Heart left ventricle (tissue), 16 donors: ENCODE results near the gene ARL6IP1. TPM values are rescaled to one million over a fixed set of nuclear protein-coding genes. Genes with fewer than 3 reads are reported as not detected.
A peak's percentile ranks its signal among the peaks of the same experiment; 100 is the strongest.

Experiments
- ATAC-seq, 4 donors: fragments of 200-7000 bp; cut with Tn5 transposase; one replicate each; pipeline ENCODE4 v1.9.1; 2020 to 2022; ENCODE audit warnings: moderate library complexity in 4 of 4, mild to moderate bottlenecking in 3 of 4, moderate number of reproducible peaks in 1 of 4
- DNase-seq, 5 donors: peaks; one replicate each; pipeline ENCODE4 v3.0.0-alpha.2; 2020
- H3K27ac ChIP-seq, 12 donors: fragments of 200-600 bp; sonication (generic) in 4 of 12; one replicate each; pipeline versions ENCODE4 v1.5.0 to v1.8.0; 2016 to 2022; ENCODE audit warnings: mild to moderate bottlenecking in 2 of 12
- H3K27me3 ChIP-seq, 9 donors: fragments of 200-600 bp; sonication (generic) in 2 of 9; one replicate each; pipeline versions ENCODE4 v1.5.1 to v1.8.0; 2016 to 2022; ENCODE audit warnings: mild to moderate bottlenecking in 3 of 9
- H3K36me3 ChIP-seq, 9 donors: fragments of 200-600 bp; sonication (generic) in 2 of 9; one replicate each; pipeline versions ENCODE4 v1.5.0 to v1.8.0; 2018 to 2022; ENCODE audit warnings: mild to moderate bottlenecking in 2 of 9
- H3K4me1 ChIP-seq, 12 donors: fragments of 200-600 bp; sonication (generic) in 4 of 12; one replicate each; pipeline versions ENCODE4 v1.5.0 to v1.8.0; 2016 to 2022; ENCODE audit warnings: mild to moderate bottlenecking in 3 of 12
- H3K4me3 ChIP-seq, 12 donors: fragments of 200-600 bp; sonication (generic) in 4 of 12; one replicate each; pipeline versions ENCODE4 v1.5.0 to v1.8.0; 2017 to 2022; ENCODE audit warnings: mild to moderate bottlenecking in 9 of 12, moderate library complexity in 4 of 12
- H3K9me3 ChIP-seq, 12 donors: fragments of 200-600 bp; sonication (generic) in 4 of 12; one replicate each; pipeline versions ENCODE4 v1.5.0 to v1.8.0; 2016 to 2022; ENCODE audit warnings: mild to moderate bottlenecking in 1 of 12
- POLR2A ChIP-seq, 2 donors: fragments of 450-650 bp; IDR thresholded peaks; one replicate each; pipeline ENCODE4 v1.6.1; 2017; ENCODE audit warnings: antibody characterized with exemption in 2 of 2, mild to moderate bottlenecking in 2 of 2, moderate library complexity in 2 of 2
- WGBS, 4 donors: extraction: QIAGEN DNeasy Blood & Tissue Kit in 2 of 4; methylation state at CpG; one replicate each; pipeline versions ENCODE4 v1.1.5 to v1.1.7; 2013 to 2018; 5-methylcytosine and 5-hydroxymethylcytosine counted together
- intact Hi-C, 10 donors: fragments of 100-400 bp; cut with DNase I; formaldehyde crosslinking; loops; one replicate each; pipeline versions ENCODE4 v1.11.1 to v1.14.2; 2022
- polyA plus RNA-seq, 2 donors: library from polyadenylated mRNA; stranded (reverse); fragments of 200-250 nt; gene quantifications; one replicate each; pipeline ENCODE4 v1.2.3, GENCODE V29; 2013
- total RNA-seq, 9 donors: library from RNA; depleted of rRNA in 2 of 9; stranded (reverse); fragments of >200 nt in 2 of 9; fragmentation: NEBNext Ultra II Directional in 3 of 9; extraction: Animal tissue kit (Norgen Biotek cat#: 25700) in 3 of 9; gene quantifications; one replicate each; pipeline versions ENCODE4 v1.1.0 to v1.2.4, GENCODE V29; 2016 to 2023
- TF ChIP-seq, protein P1 (sequence below), 12 donors: fragments of 200-600 bp; sonication (generic) in 4 of 12; IDR thresholded peaks; one replicate each; pipeline versions ENCODE4 v1.5.0 to v1.8.0; 2018 to 2022; ENCODE audit warnings: antibody characterized with exemption in 12 of 12, mild to moderate bottlenecking in 5 of 12
- donor health status: ischemic (EF 13 %, LVEDD 7.1; RV severe dilation, severe dysfunction).
- donor health status: healthy with polysubstance abuse.
- donor health status: DM: no; HTN: yes; CAD: no.
- donor health status: DM: no; HTN: no; CAD: no.
- donor health status: ischemic (EF 25% LVEDD 6.9; RV normal size, moderate dysfunction).
- donor health status: ischemic (EF 25% LVEDD 5.7; RV mildly dilated, moderate dysfunction).
- donor health status: healthy.
- donor health status: DM: yes; HTN: yes; CAD: no.
- donor health status: ischemic (EF 35%, LVEDD 5.7; RV mildly dilated, moderate dysfunction).
- donor health status: nonischemic (EF 11% LVEDD 7.7; RV severe dilation, severe dysfunction).
- donor health status: DM: yes; HTN: yes; CAD: no.
- donor health status: PGD.
- donor health status: ischemic (EF 29% LVEDD 5.4; RV normal size, mild dysfunction).
- donor health status: nonischemic (EF 23%, LVEDD 6.1; RV moderate dilation, normal function).

The ARL6IP1 gene
- total and polyA plus RNA-seq, 11 donors: 16.5 to 63.2 (median 22.9) TPM

- no peak for DNase-seq
Measured at GRCh38 chr16:18802767-18803343, 1.5 kb upstream of the ARL6IP1 start.

DNA sequence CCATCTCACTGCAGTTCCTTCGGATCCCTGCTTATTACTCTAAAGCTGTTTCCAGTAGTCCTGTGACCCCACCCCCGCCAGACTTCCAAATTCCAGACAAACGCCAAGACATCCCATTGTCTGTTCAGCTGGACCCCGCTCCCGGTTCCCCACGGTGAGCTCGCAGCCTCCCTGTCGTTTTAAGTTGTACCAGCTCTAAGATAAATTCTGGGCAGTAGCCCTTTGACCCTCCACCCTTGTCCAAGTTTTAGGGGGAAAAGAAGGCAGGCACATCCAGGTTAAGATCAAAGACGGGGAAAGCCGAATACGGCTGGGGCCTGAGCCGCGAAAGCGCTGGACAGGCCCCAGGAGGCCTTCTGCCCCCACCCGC, 589 bp downstream of the ARL6IP1 start:
- Histone ChIP-seq H3K36me3 (peaks cover 0 to 31% (median 21%) of the 10 kb centered on the region in 9 donors), H3K9me3 (no peaks in the 10 kb centered on the region), H3K27ac (peak overlapping the region in 11 of 12 donors; percentile 65 to 94 (median 83)), H3K4me3 (peak overlapping the region; percentile 70 to 96 (median 86)), H3K27me3 (no peaks in the 10 kb centered on the region), H3K4me1 (peaks cover 3 to 74% (median 34%) of the 10 kb centered on the region in 12 donors)
- DNase-seq (no peak), ATAC-seq (no peak)
- WGBS, 4 donors: 0 to 1% (median 0%) methylated on average over 9 to 15 of the region's 15 CpGs
- intact Hi-C loops: loop anchor here in 7 of 10 donors (5.0 to 10.0 kb wide), 4 partner anchors 154 to 264 kb away; partner anchors contain the start of gene COQ7 (in 3 of the 7)
- TF ChIP-seq, protein P1, sequence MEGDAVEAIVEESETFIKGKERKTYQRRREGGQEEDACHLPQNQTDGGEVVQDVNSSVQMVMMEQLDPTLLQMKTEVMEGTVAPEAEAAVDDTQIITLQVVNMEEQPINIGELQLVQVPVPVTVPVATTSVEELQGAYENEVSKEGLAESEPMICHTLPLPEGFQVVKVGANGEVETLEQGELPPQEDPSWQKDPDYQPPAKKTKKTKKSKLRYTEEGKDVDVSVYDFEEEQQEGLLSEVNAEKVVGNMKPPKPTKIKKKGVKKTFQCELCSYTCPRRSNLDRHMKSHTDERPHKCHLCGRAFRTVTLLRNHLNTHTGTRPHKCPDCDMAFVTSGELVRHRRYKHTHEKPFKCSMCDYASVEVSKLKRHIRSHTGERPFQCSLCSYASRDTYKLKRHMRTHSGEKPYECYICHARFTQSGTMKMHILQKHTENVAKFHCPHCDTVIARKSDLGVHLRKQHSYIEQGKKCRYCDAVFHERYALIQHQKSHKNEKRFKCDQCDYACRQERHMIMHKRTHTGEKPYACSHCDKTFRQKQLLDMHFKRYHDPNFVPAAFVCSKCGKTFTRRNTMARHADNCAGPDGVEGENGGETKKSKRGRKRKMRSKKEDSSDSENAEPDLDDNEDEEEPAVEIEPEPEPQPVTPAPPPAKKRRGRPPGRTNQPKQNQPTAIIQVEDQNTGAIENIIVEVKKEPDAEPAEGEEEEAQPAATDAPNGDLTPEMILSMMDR (IDR thresholded peaks at IDR 0.05): no peak
- TF ChIP-seq POLR2A (IDR thresholded peaks at IDR 0.05): no peak

More at GRCh38 chr16:18802767-18803343, 1.5 kb upstream of the ARL6IP1 start:
- Histone ChIP-seq H3K27me3 (no peaks in the 10 kb centered on the region), H3K27ac (peak overlapping the region in 4 of 12 donors; percentile 79 to 94 (median 92)), H3K36me3 (peaks cover 0 to 32% (median 12%) of the 10 kb centered on the region in 9 donors), H3K9me3 (no peaks in the 10 kb centered on the region), H3K4me1 (peaks cover 3 to 67% (median 34%) of the 10 kb centered on the region in 12 donors), H3K4me3 (no peak overlapping the region)
- intact Hi-C loops: loop anchor here in 7 of 10 donors (5.0 to 10.0 kb wide), 4 partner anchors 152 to 262 kb away; partner anchors contain the start of gene COQ7 (in 3 of the 7)
- 93 to 94% (median 93%) methylated on average over 16 of the region's 16 CpGs for WGBS, 4 donors
- TF ChIP-seq, protein P1 (IDR thresholded peaks at IDR 0.05): no peak
- no peak for TF ChIP-seq POLR2A (IDR thresholded peaks at IDR 0.05)
- no peak for ATAC-seq

DNA sequence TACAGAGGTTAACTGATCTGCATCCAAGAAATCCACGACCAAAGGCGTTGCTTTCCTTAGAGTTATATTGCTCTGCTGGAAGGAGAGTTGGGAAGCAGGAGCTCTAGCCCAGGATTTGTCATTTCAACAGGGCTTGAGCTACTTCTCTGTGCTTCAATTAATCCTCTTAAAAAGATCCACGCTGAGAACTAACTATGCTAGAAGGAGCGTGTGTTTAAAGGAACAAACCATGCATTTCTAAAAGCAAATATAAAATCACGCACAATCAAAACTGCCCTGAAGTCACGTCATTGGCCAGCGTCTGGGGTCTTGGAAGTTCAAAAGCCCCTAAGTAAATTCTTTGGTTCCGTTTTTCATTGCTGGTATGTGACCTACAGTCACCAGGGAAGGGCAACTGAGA, 1.1 kb downstream of the ARL6IP1 start:
- WGBS, 4 donors: 3 to 6% (median 3%) methylated on average over 8 of the region's 8 CpGs
- H3K9me3 ChIP-seq: no peaks in the 10 kb centered on the region
- peaks cover 3 to 70% (median 34%) of the 10 kb centered on the region in 12 donors for H3K4me1 ChIP-seq
- DNase-seq (no peak), ATAC-seq (no peak)
- TF ChIP-seq POLR2A (IDR thresholded peaks at IDR 0.05): no peak
- TF ChIP-seq, protein P1 (IDR thresholded peaks at IDR 0.05): no peak
- peak overlapping the region in 9 of 12 donors; percentile 32 to 94 (median 86) for H3K27ac ChIP-seq
- intact Hi-C loops: loop anchor here in 7 of 10 donors (5.0 to 10.0 kb wide), 4 partner anchors 155 to 265 kb away; partner anchors contain the start of gene COQ7 (in 3 of the 7)
- no peaks in the 10 kb centered on the region for H3K27me3 ChIP-seq
- peaks cover 0 to 31% (median 25%) of the 10 kb centered on the region in 9 donors for H3K36me3 ChIP-seq
- H3K4me3 ChIP-seq: peak overlapping the region; percentile 70 to 96 (median 86)

DNA sequence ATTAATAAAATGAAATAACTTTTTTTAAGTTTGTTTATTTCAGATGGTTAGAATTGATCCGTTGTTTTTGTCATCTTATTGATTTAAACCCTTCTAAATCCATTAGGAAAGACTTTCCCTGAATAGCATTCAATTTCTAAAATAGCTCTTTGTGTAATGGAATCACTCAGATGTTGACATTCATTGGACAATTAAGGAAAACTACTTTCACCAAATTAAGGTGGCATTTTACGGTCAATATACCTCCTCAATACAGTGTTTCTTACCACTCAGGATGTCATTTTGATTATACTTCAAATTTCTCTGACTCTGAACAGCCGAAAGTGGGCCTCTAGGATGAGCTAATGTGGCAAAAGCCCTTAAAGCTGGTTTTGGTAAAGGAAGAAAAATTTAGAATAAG, 1.8 kb downstream of the ARL6IP1 start:
- peaks cover 0 to 39% (median 33%) of the 10 kb centered on the region in 9 donors for H3K36me3 ChIP-seq
- ATAC-seq (no peak), DNase-seq (no peak)
- no peaks in the 10 kb centered on the region for H3K27me3 ChIP-seq
- TF ChIP-seq, protein P1 (IDR thresholded peaks at IDR 0.05): no peak
- no peak for TF ChIP-seq POLR2A (IDR thresholded peaks at IDR 0.05)
- H3K9me3 ChIP-seq: no peaks in the 10 kb centered on the region
- intact Hi-C loops: no loop called here
- peak overlapping the region in 6 of 12 donors; percentile 75 to 96 (median 84) for H3K4me3 ChIP-seq
- 78 to 83% (median 79%) methylated on average over 3 of the region's 3 CpGs for WGBS, 4 donors
- peak overlapping the region in 1 of 12 donors; percentile 86 for H3K27ac ChIP-seq
- peaks cover 3 to 62% (median 32%) of the 10 kb centered on the region in 12 donors for H3K4me1 ChIP-seq
